HG02981 (cell line): ENCODE results near the gene SCO1.

Experiments used
- ATAC-seq: cut with Tn5 transposase; IDR thresholded peaks from one replicate; pipeline ENCODE4 v1.9.1; 2021; ENCODE audit warnings: mild to moderate bottlenecking, moderate library complexity; ENCODE audit not compliant: unreplicated experiment

The SCO1 gene

GRCh38 chr17:10657148-10657547 lies 40.2 kb downstream of the SCO1 start, which contains the start of gene MYH3:
MYH3 (minus strand) TSS chr17:10657309; CDS start chr17:10655064, 2,245 bp downstream.
- ATAC-seq = no peak

- ATAC-seq = no peak
Observed at GRCh38 chr17:10653987-10654386, 43.3 kb downstream of the SCO1 start.

- ATAC-seq = no peak
Observed at GRCh38 chr17:10652984-10653659, 44.2 kb downstream of the SCO1 start.

- ATAC-seq = no peak
Observed at GRCh38 chr17:10651927-10652326, 45.4 kb downstream of the SCO1 start.

GRCh38 chr17:10649602-10650001 lies 47.7 kb downstream of the SCO1 start:
- ATAC-seq = no peak

- ATAC-seq = no peak
Observed at GRCh38 chr17:10648956-10649355, 48.4 kb downstream of the SCO1 start.

GRCh38 chr17:10648381-10648780 lies 49.0 kb downstream of the SCO1 start:
- no peak for ATAC-seq

GRCh38 chr17:10646392-10646990 lies 50.8 kb downstream of the SCO1 start:
- ATAC-seq = no peak

GRCh38 chr17:10640475-10640874 lies 56.9 kb downstream of the SCO1 start:
- ATAC-seq = no peak

- no peak for ATAC-seq
Observed at GRCh38 chr17:10638151-10638550, 59.2 kb downstream of the SCO1 start.

- no peak for ATAC-seq
Observed at GRCh38 chr17:10635290-10635689, 62.0 kb downstream of the SCO1 start.

GRCh38 chr17:10633738-10634379 lies 63.5 kb downstream of the SCO1 start:
- peak; percentile 93 for ATAC-seq

GRCh38 chr17:10631701-10632100 lies 65.6 kb downstream of the SCO1 start:
- ATAC-seq = no peak

- ATAC-seq = no peak
Observed at GRCh38 chr17:10631048-10631700, 66.2 kb downstream of the SCO1 start.

- ATAC-seq = no peak
Observed at GRCh38 chr17:10629706-10630105, 67.6 kb downstream of the SCO1 start.

- ATAC-seq = no peak
Observed at GRCh38 chr17:10628756-10629155, 68.6 kb downstream of the SCO1 start.

GRCh38 chr17:10626390-10626789 lies 70.9 kb downstream of the SCO1 start:
- ATAC-seq = no peak

- ATAC-seq = no peak
Observed at GRCh38 chr17:10624969-10625368, 72.4 kb downstream of the SCO1 start.

GRCh38 chr17:10623737-10624338 lies 73.5 kb downstream of the SCO1 start:
- ATAC-seq = no peak

GRCh38 chr17:10622617-10623485 lies 74.5 kb downstream of the SCO1 start:
- ATAC-seq = no peak
